ENCODE data around the gene IGFBP6.

Gene IGFBP6

DNA sequence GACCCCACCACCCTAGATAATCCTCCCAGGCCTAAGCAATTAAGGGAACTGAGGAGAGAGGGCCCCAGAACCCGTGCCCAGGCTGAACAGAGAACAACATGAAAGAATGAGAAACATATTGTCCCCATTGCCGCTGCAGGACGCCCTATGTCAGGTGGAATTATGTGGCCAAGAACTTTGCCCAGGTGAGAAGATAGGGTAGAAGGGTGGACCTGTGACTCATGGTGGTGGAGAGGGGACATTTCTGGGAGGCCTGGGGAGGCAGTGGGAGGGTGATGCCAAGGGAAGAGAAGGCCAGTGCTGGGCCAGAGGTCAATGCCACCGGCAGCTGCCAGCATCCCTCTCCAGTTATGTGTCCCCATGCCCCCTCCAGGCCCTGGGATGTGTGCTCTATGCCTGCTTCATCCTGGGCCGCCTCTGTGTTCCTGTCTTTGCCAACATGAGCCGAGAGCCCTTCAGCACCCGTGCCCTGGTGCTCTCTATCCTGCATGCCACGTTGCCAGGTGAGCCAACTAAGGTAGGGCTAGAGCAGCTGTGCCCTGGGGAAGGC is 21.4 kb downstream of the IGFBP6 start:
- DNase-seq, result no peak

DNA sequence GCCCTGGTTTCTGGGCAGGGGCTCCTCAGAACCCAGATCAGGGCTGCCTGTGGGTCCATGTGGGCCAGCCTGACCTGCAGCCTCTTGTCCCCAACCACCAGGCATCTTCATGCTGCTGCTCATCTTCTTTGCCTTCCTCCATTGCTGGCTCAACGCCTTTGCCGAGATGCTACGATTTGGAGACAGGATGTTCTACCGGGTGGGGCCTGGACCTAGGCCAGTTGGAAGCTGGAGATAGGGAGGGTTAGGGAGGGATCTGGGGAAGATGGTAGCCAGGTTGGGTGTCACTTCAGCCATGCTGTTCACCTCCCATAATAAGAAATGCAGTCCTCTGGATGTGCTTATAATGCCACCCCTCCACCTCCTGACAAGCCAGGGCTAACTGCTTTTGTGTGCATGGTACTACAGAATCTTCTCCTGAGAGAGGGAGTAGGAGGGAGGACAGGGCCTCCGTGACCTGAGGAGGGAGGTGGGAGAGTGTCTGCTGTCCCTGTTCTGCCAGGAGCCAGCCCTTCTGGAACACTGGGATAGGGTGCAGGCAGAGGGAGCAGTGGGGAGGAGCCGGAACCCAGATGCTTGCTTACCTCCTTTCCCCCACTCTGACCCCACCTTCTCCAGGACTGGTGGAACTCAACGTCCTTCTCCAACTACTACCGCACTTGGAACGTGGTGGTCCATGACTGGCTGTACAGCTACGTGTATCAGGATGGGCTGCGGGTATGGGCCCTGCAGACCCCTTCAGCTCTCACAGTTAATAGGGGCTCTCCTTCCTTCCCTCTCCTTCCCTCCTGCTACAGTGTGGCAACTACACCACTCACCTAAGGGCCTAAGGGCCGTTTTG is 23.4 kb downstream of the IGFBP6 start:
- no peak for DNase-seq

DNA sequence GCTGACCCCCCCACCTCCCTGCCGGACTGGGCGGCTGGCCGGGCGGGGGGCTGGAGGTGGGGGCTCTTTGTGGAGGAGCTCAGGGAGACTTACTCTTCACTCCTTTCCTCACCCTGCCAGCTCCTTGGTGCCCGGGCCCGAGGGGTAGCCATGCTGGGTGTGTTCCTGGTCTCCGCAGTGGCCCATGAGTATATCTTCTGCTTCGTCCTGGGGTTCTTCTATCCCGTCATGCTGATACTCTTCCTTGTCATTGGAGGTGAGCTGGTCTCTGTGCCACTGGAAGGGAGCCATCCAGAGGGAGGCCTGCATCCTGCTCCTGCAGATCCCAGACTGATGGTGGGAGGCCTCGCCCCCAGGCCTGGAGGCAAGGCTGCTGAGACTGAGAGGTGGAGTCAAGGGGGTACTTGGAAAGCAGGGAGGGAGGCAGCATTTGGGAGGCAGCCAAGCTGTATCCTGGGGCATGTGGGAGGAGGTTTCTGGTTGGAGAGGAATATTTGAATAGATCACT is 25.5 kb downstream of the IGFBP6 start:
- DNase-seq, result no peak

DNA sequence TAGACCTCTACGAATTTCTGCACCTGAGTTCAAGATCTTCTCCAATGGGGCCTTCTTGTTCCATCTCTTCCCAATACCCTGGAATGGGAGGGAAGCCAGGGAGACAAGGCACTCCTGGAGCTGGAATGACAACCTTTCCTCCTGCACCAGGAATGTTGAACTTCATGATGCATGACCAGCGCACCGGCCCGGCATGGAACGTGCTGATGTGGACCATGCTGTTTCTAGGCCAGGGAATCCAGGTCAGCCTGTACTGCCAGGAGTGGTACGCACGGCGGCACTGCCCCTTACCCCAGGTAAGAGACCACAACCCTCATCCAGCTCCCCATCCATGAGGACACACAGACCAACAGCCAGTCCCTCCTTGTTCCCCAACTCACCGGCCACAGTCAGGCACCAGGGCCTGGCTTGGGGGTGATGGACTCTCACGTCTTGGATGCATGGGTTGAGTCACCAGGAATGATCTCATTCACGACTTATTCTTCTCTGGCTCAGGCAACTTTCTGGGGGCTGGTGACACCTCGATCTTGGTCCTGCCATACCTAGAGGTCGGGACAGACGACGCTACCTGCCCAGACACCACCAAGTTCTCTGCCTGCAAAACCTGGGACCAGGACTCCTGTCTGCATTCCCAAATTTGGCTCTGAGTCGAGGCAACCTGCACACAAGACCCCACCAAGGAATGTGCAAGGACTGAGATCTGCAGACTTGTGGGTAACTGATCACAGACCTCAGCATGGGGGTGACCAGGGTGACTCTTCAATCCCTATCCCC is 26.3 kb downstream of the IGFBP6 start:
- DNase-seq, result no peak

DNA sequence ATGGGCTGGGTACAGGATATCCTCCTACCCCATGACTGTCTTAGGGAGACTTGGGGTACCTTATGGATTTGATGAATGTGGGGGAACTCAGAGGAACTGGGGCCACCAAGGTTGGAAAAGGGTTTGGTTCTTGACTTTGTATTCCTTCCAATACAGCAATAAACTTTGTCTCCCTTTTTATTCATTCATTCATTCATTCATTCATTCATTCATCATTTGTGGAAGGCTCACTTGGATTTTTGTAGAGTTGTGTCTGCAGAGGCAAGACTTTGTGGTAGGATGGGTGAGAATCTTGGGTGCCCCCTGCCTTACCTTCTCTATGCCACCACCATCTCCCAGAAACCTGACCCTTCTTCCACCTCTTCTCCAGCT is 26.9 kb downstream of the IGFBP6 start:
- DNase-seq, result no peak

DNA sequence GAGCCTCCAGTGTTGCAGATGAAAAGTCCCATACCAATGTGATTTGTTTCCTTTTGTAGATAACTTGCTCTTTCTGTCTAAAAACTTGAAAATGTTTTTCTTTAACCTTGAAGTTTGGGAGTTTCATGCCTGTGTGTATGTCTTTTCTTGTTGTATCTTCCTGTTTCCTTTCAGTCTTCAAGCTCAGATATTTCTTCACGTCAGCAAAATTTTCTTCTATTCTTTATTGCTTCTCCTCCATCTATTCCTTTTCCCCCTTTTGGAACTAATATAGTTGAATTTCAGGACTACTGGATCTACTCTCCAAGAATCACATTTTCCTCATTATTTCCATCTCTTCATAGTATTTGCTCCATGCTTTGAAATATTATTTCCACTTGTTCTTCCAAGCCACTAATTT is 29.7 kb downstream of the IGFBP6 start:
- no peak for DNase-seq

DNA sequence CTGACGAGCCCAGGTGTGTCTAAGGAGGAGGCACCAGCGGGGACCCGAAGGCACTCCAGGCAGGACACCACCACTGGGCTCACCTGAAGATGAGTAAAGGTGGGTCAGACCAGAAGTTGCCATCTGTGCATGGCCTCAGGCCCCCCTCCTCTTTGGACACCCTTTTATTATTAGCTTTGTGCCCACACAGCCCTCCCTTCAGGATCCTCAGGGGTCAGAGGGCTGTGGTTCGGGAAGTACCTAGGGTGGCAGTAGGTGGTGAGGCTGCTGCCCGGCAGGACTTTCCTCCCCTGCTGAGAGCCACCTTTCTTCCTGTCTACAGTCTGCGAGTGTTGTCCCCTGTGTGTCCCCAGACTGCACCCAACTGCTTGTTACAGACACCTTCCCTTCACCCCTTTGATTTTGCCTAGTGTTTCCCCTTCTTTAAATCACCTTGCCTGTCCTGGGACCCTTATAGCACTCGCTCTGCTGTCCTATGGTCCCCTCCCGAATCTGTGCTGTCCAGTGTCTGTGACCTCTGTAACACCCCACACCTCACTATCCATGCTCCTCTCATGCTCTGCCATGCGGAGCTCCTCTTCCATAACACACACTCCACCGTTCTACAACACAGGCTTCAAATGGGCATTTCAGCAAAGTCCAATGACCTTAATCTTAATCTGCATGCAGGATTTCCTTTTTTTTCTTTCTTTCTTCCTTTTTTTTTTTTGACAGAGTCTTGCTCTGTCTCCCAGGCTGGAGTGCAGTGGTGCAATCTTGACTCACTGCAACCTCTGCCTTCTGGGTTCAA is 31.5 kb downstream of the IGFBP6 start:
- no peak for DNase-seq

DNA sequence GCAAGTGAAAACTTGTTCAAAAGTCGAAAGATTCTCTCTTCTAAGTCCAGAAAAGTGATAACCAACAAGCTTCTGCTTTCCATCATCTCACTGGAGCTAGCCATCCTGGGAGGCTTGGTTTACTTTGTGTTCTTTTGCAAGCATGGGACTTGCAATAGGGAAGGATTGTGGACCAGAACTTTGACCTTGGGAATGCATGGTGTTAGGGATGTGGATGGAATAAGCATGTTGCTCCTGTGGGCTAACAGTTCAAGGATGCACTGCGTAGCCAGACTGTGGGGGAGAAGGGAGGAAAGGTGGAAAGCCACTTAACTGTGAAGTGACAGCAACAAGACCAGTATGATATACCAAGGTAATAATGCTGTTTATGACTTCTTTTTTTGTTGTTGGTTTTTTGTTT is 34.4 kb downstream of the IGFBP6 start:
- no peak for DNase-seq

DNA sequence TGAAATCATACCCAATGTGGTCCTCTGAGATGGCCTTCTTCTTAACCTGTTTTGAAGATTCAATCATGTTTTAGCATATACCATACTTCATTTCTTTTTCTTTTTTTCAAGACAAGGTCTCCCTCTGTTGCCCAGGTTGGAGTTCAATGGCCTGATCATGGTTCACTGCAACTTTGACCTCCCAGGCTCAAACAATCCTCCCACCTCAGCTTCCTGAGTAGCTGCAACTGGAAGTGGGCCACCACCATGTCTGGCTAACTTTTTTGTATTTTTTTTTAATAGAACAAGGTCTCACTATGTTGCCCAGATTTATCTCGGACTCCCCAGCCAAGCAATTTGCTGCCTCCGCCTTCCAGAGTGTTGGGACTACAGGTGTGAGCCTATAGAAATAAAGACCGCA is 36.3 kb downstream of the IGFBP6 start:
- DNase-seq, result no peak

DNA sequence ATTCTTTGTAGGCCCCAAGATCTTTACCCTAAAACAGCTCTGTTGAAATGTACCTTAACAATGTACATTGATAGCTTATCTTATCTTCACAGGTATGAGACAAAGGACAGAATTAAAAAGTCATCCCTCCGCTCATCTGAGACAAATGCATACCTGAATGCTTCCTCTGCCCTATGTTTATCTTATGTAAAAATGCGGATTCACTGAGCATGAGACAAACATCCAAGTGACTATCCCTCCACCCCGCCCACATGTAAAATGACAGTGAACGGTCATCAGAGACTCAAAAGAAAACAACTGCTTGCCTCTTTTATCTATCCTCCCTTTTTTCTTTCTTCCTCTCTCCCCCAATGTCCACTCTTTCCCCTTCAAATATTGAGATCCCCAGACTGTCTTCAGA is 45.9 kb downstream of the IGFBP6 start:
- no peak for DNase-seq

GRCh38 chr12:53145383-53146260 is 48.2 kb downstream of the IGFBP6 start:
- DNase-seq, result no peak

GRCh38 chr12:53147181-53147580 is 49.7 kb downstream of the IGFBP6 start:
- no peak for DNase-seq

- no peak for DNase-seq
These were observed 50.2 kb downstream of the IGFBP6 start for GRCh38 chr12:53147653-53148052.

DNA sequence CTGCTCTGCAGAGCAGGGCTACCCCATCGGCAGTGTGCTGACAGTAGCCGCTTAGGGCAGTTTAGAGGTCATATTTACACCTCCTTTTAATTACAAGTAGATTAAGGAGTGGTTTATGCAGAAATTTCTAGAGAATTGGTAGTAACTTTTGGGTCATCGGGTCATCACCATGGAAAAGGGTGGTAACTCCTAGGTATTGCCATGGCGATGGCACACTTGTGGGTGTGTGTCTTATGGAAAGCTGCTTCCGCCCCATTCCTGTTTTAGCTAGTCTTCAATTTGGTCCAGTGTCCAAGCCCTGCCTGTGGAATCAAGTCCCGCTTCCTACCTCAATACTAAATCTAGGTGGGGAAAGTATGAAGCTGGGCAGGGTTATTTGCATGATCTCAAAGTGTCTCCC is 53.6 kb downstream of the IGFBP6 start:
- DNase-seq, result no peak

Data from right kidney (tissue), 1 donor.